ELR (cell line): ENCODE results near the gene SCN5A.
A peak's percentile ranks its signal among the peaks of the same experiment; 100 is the strongest.

Experiments used
- DNase-seq: peaks from one replicate; pipeline ENCODE4 v3.0.0-alpha.2; 2015; ENCODE audit warnings: low read depth

Gene SCN5A

GRCh38 chr3:38558864-38559263, 90.6 kb downstream of the SCN5A start:
- no peak for DNase-seq

DNA sequence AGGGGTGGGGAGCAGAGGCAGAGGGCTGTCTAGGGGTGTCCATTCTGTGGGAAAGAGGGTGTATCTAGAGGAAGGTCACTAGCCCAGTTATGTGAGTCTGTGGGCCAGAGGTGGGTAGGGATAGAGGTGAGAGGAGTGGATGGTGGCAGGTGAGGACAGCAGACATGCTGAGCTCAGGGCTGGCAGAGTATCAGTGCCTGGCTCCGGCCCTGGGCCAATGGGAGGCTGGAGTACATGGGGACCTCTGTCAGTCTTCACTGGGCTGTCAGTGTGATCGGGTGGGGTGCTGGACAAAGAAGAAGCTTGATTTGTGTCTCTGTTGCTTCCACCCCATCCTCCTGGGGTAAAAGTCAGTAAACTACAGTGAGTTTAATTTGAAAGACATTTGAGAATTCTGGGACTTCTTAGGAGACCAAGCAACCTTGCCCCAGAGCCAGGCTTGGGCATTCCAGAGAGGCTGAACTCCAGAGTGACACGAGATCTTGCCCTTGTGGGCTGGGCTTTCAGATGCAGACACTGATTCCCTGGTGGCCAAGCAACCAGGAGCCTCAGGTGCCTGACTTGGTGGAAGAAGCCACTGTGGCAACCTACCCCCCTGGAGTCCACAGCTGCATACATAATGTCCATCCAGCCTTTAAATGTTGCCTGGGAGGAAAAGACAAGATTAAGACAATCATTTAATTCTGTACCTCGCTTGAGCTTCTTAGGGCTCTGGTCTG, 92.7 kb downstream of the SCN5A start:
- no peak for DNase-seq

DNA sequence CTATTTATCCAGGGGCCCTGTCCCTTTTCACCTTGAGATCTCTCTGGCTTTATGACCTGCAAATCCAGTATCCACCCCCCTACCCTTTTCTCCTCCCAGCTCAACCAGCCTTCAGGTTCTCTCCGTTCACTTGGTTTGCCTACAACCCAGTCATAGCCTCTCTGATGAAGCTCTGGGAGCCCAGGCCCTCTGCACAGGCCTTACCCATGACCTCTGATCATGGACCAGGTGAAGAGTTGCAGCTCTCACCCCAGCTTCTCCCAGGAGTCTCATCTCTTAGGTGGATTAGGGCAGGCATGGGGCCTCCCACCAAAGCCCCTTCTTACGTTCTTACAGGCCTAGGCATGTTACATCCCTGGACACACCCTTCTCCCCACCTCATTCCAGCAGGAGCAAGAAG, 93.6 kb downstream of the SCN5A start:
- no peak for DNase-seq

DNA sequence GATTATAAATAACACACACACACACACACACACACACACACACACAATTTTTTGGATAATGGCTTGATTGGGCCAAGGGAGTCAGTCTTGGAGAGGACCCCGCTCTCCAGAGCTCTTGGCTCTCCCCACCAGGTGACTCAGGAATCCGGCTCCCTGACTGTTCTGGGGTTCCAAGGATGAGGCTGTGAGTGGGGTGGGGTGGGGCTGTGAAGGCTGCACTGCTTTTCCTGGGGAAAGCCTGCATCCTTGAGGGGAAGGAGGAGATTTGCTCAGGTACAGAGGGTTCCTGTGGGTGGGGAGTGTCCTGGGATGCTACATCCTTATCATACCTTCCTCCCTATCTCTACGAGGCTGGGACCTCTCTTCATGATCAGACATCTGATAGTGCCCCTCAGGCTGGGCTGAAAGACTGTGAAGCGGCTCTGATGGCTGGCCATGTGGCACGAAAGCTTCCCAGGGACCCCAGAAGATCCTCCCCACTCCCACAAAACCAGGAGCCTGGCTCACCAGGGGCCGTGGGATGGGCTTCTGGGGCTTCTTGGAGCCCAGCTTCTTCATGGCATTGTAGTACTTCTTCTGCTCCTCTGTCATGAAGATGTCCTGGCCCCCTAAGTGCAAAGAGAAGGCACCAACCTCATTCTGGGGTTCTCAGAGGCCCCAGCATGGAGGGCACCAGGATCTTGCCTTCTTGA, 94.2 kb downstream of the SCN5A start:
- no peak for DNase-seq

DNA sequence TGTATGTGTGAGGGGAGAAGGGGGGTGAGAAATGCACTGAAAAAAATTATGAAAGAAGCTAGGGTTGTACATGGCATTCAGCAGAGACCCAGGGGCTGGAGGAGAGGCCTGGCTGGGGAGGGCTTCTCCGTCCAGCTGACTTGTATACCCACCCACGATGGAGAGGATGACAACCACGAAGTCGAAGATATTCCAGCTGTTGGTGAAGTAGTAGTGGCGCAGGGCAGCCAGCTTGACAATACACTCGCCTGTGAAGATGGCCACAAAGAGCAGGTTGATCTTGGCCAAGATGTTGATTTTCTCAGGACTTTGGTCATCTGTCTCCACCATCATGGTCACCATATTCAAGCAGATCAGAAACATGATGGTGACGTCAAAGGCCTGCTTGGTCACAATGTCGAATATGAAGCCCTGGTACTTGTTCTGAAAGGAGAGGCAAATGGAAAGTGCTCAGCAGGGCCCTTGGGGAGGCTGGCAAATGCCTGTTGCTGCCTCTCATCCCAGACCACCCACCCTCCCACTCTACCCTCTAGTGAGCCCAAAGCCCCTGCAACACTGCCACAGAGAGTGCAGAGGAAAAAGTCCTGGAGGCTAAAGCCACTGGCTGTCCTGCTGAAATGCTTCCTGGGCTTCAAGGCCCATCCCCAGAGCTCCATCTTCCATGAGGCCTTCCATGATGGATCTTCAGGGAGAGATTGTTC, 95.2 kb downstream of the SCN5A start:
- DNase-seq = no peak

DNA sequence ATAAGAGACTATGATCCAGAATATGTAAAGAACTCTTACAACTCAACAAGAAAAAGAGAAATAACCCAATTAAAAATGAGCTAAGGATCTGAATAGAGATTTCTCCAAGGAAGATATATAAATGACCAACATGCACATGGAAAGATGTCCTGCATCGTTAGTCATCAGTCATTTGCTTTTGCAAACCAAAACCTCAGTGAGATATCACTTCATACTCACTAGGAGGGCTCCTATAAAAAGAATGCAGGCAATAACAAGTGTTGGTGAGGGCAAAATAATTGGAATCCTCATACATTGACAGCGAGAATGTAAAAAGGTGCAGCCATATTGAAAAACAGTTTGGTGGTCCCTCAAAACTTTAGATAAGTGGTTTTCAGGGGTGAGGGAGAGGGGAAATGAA, 96.4 kb downstream of the SCN5A start:
- DNase-seq = no peak

GRCh38 chr3:38552364-38552763, 97.1 kb downstream of the SCN5A start:
- no peak for DNase-seq

GRCh38 chr3:38551026-38551832, 98.3 kb downstream of the SCN5A start:
- no peak for DNase-seq

GRCh38 chr3:38549957-38550840, 99.3 kb downstream of the SCN5A start:
- no peak for DNase-seq

- DNase-seq = no peak
Observed at GRCh38 chr3:38549486-38549885, 100.0 kb downstream of the SCN5A start.

GRCh38 chr3:38549082-38549481, 100.4 kb downstream of the SCN5A start:
- DNase-seq = no peak

DNA sequence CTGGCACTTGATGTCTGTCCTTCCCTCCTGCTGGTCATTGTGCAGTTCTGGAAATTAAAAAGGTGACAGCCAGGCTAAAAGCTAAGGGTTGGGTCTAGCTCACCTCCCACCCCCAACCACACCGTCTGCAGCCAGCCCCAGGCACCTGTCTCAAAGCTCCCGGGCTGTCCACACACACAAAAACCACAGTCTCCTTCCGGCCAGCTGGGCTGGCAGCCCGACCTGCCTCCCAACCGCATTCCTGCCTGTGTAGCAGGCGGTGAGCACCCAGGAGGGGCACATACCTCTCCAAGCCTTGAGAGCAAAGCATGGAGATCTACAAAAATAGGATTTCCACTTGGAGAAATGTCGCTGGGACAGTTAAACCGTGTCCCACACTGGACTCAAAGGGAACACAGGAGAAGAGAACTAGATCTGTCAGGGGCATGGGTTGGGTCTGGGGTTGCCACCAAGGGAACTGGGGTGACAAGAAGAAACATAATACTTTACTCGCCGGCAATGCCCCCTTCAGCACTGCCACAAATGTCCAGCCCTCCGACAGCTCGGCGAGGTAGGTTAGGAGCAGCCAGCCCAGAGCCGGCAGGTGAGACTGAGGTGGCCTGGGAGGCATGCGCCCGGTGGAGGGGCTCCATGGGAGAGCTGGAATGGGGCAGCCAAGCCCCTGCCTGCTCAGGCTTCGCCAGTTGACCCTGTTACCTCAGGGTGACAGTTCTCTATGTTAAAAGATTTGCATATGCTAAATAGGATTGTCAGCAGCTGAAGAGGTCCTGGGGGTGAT, 101.1 kb downstream of the SCN5A start:
- DNase-seq = no peak

GRCh38 chr3:38545983-38546382, 103.5 kb downstream of the SCN5A start:
- no peak for DNase-seq

GRCh38 chr3:38545550-38545949, 103.9 kb downstream of the SCN5A start:
- DNase-seq = no peak

GRCh38 chr3:38544926-38545325, 104.6 kb downstream of the SCN5A start:
- DNase-seq = no peak

DNA sequence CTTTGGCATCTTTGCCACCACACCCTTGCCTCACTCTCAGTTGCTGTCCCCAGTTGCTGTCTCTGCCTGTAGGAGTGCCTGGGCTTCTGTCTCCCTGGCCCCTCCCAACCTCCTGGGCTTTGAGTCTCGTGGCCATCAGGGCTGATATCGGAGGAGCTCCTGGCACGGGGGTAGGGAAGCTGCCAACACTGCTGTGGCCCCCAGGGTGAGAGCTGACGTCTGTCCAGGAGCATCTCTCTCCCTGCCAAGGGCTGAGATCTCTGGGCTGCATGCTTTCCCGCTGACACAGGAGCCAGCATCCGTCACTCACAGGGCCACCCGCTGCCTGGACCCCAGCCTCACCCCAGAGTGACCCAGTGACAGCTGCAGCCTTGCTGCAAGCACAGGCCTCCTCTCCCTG, 105.9 kb downstream of the SCN5A start:
- no peak for DNase-seq

- peak; percentile 35 for DNase-seq
Observed at GRCh38 chr3:38542401-38543298, 106.8 kb downstream of the SCN5A start.

DNA sequence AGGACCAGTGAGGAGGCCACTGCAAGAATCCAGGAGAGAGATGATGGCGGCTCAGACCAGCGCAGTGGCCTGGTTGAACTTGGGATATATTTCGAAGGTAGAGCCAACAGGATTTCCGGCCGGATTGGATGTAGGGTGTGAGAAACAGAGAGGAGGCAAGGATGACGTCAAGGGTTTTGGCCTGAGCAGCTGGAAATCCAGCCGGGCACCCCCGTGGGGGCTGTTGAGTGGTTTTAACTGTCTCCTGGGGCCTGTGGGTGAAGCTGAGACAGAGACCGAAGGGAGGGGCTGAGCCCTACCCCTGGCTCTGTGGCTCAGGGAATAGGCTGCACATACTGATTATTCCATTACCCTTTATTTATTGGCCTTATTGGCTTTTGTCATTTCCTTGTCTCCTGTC, 107.7 kb downstream of the SCN5A start:
- no peak for DNase-seq

DNA sequence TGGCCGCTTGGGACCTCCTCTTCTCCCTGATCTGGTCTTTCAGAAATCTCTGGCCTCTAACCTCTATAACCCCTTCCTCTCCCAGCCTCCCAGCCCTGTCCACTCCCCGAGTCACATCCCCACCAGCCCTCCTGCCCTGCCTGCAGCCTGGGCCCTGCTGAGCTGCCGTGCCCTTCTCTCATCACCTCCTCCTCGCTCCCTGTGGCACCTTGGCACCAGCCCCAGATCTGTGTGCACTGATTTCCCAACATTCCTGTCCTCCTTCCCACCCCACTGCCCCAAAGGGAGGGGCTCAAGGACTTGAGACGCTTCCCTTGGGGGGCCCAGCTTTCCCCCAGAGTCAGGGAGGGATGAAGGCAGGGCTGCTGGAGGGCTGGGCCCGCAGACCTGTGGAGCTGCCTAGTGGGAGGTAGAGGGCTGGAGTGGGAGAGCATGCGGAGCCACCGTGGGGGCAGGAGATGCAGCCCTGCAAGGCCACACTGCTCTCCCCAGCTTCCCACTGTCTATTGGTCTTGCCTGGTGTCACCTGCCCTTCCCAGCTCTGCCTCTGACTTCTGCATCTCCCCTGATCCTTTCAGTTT, 110.6 kb downstream of the SCN5A start:
- no peak for DNase-seq
